ENCODE data around the gene PPIE. TPM values are rescaled to one million over a fixed set of nuclear protein-coding genes. Genes with fewer than 3 reads are reported as not detected.

PPIE gene
- total RNA-seq: 10 to 100 TPM; 30.3 to 36.0 TPM

GRCh38 chr1:39738622-39739366, at the start of gene PPIE:
Gene PPIE (plus strand): TSS chr1:39738882. CDS start chr1:39738901, 19 bp downstream.

GRCh38 chr1:39691383-39692151, 47.1 kb upstream of the PPIE start, which contains the start of gene HPCAL4:
Gene HPCAL4 (minus strand): TSS chr1:39691433. CDS start chr1:39684603, 6,830 bp downstream.

GRCh38 chr1:39771022-39771532, 32.4 kb downstream of the PPIE start, which contains the start of gene OXCT2:
Gene OXCT2 (minus strand): TSS chr1:39771348. CDS start chr1:39771255, 93 bp downstream.

GRCh38 chr1:39788758-39789570, 50.3 kb downstream of the PPIE start, which contains the start of gene BMP8B:
Gene BMP8B (minus strand): TSS chr1:39788865. CDS start chr1:39788485, 380 bp downstream.

Small RNAs within 50 kb of the gene (small RNA-seq; reads per million reads assigned to genes)
- 0 reads per million in 2 donors for gene AL033527.1
- 0 reads per million in 2 donors for gene RNU7-121P

Other genes with a start within 250 kb of the PPIE start
- gene BMP8A, start 247.2 kb upstream of the PPIE start, total RNA-seq: not detected
- gene PABPC4, start 162.1 kb upstream of the PPIE start, total RNA-seq: 100 to 1,000 TPM in 1 of 2 donors, 10 to 100 TPM in 1; 94.3 to 109 TPM
- under 1 TPM in 1 of 2 donors, not detected in 1; 0.33 TPM for gene HEYL, start 99.2 kb upstream of the PPIE start, total RNA-seq
- gene NT5C1A, start 66.8 kb upstream of the PPIE start, total RNA-seq: not detected
- gene HPCAL4, start 47.4 kb upstream of the PPIE start, total RNA-seq: under 1 TPM; under 0.01 TPM
- gene OXCT2, start 32.5 kb downstream of the PPIE start, total RNA-seq: under 1 TPM in 1 of 2 donors, not detected in 1; 0.69 TPM
- 1 to 10 TPM in 1 of 2 donors, under 1 TPM in 1; 0.33 to 1.0 TPM for gene BMP8B, start 50.0 kb downstream of the PPIE start, total RNA-seq
- 10 to 100 TPM; 11.7 to 18.3 TPM for gene TRIT1, start 144.6 kb downstream of the PPIE start, total RNA-seq
- gene MYCL, start 163.0 kb downstream of the PPIE start, total RNA-seq: under 1 TPM; under 0.01 TPM
- gene MFSD2A, start 216.3 kb downstream of the PPIE start, total RNA-seq: 10 to 100 TPM in 1 of 2 donors, 1 to 10 TPM in 1; 7.9 to 11.3 TPM

All from melanocyte of skin (primary cell).